ENCODE measurements around the gene COPE.

DNA sequence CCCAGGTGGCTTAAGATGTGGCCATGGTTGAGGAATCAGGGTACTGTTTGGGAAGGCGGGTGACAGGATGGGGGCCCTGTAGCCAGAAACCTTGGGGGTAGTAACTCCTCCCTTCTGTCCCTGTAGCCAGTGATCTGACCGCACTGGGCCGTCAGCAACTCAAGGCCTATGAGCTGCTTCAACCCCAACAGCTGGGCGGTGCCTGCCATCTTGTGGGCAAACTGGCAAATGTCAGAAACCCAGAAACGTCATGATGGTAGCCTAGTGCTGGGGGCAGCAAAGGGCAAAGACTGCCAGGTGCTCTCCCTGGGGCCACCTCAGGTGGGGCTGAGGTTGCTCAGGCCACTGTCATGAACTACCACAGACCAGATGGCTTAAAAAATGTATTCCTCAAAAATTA lies 3.5 kb downstream of the COPE start:
- TF ChIP-seq CTCF (IDR thresholded peaks at IDR 0.05) (peak in 1 of 4 experiments; percentile 11), POLR2AphosphoS5 (IDR thresholded peaks at IDR 0.05) (no peak), EP300 (IDR thresholded peaks at IDR 0.05) (no peak), POLR2A (IDR thresholded peaks at IDR 0.05) (no peak)

Measured in gastroesophageal sphincter (tissue), 3 donors.